GM21723 (cell line): ENCODE data around the gene ASB13.

Experiments used
- ATAC-seq: cut with Tn5 transposase; IDR thresholded peaks from one replicate; pipeline ENCODE4 v1.9.1; 2021; ENCODE audit warnings: mild to moderate bottlenecking, moderate library complexity; ENCODE audit not compliant: unreplicated experiment

ASB13 gene

DNA sequence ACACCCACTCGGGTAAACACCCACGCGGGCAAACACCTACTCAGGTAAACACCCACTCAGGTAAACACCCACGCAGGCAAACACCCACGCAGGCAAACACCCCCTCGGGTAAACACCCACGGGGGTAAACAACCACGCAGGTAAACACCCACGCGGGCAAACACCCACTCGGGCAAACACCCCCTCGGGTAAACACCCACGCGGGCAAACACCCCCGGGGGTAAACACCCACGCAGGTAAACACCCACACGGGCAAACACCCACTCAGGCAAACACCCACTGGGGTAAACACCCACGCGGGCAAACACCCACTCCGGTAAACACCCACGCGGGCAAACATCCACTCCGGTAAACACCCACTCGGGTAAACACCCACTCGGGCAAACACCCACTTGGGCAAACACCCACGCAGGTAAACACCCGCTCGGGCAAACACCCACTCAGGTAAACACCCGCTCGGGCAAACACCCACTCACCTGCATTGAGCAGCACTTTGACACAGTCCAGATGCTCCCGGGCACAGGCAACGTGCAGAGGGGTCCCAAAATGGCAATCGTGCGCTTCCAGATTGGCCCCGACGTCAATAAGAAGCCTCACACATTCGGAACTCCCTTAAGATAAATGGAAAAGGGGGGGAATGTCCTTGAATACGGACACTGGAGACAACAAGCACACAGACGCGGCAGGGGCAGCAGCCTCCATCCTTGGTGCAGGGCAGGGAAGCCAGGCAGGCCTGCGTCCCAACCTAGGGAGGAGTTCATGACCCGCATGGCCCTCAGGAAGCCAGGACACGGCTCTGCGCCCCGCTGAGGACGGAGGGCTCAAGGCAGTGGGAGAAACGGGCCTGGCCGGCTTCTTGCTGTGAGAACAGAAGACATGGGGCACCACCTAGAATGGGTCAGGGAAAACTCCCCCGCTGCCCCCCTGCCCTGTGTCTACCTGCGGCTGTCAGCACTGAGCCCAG lies 17.6 kb downstream of the ASB13 start:
- no peak for ATAC-seq

DNA sequence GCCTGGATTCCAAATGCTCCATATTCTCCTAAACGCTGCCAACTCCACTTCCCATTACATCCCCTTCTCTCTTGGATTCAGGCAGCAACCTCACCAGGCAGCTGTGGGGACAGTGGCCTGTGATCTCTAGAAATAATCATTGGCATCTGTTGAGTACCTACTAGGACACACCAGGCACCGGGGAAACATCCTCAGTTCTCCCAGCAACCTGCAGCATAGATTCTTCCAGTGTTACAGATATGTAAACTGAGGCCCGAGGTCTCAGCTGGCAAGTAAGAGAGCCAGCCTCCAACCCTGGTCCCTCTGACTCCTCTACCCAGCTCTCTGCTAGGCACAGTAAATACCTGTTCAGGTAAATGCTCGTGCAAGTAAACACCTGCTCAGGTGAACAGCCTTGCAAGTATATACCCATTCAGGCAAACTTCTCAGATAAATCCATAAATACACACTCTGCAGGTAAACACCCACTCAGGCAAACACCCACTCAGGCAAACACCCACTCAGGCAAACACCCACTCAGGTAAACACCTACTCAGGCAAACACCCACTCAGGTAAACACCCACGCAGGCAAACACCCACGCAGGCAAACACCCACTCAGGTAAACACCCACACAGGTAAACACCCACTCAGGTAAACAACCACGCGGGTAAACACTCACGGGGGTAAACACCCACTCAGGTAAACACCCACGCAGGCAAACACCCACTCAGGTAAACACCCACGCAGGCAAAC lies 18.7 kb downstream of the ASB13 start:
- no peak for ATAC-seq

- ATAC-seq: no peak
These were observed 20.3 kb downstream of the ASB13 start for GRCh38 chr10:5645944-5646617.

GRCh38 chr10:5645375-5645774 lies 21.0 kb downstream of the ASB13 start:
- no peak for ATAC-seq

DNA sequence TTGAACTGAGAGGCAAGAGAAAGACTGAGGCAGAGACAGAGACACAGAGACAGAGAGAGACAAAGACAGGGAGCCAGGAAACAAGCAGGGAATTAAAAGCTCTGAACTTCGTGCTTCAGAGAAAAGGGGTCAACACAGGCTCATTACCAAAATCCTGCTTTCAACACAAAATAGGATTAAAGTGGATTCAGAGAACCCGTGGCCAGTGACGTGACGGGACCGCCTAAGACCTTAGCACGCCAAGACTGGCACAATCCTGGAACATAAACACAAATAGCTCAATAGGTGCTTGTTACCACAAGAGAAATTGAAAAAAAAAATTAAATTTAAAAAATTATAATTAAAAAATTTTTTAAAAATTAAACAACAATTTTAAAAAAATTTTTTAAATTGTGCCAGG lies 21.5 kb downstream of the ASB13 start:
- ATAC-seq: no peak

- no peak for ATAC-seq
These were observed 22.9 kb downstream of the ASB13 start for GRCh38 chr10:5643346-5644067.

GRCh38 chr10:5641501-5641900 lies 24.9 kb downstream of the ASB13 start:
- ATAC-seq: no peak

GRCh38 chr10:5640501-5640900 lies 25.9 kb downstream of the ASB13 start:
- ATAC-seq: no peak

GRCh38 chr10:5640036-5640435 lies 26.4 kb downstream of the ASB13 start:
- no peak for ATAC-seq

GRCh38 chr10:5639066-5639465 lies 27.3 kb downstream of the ASB13 start:
- ATAC-seq: no peak

DNA sequence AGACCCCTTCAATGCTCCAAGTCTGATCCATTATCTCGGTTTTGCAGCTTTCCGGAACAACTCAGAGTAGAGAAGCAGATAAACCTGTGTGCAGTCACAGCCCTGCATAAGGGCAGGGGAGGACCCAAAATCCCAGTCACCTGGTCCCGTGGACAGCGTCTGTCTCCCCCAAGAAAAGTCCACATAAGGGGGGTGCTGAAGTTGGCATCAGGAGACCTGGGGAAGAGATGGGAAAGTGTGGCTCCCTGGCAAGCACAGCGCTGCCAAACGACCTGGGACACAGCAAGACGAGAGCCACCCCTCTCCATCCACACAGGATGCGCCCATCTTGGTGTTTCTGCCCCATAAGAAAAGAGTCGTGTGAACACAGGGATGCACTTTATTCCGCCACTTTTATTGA lies 27.9 kb downstream of the ASB13 start:
- ATAC-seq: no peak

GRCh38 chr10:5634918-5635317 lies 31.5 kb downstream of the ASB13 start:
- no peak for ATAC-seq

GRCh38 chr10:5633166-5633749 lies 33.1 kb downstream of the ASB13 start:
- no peak for ATAC-seq

DNA sequence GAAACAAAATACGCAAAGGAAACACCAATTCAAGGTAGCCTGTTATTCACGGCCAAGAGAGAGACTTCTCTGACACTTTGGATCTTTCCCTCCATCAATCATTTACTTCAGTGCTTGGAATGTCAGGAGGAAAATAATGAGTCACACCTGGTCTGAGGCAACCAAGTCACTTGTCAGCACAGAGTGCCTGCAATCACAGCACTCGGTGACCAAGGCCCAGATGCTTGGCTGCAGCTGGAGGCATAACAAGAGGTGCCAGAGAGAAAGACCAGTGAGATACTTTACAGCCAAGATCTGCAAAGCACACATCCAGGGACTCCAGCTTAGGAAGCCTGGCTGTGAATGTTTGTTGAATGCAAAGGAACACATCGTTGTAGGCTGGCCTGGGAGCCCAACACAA lies 33.9 kb downstream of the ASB13 start:
- ATAC-seq: no peak

GRCh38 chr10:5631936-5632335 lies 34.5 kb downstream of the ASB13 start:
- no peak for ATAC-seq

DNA sequence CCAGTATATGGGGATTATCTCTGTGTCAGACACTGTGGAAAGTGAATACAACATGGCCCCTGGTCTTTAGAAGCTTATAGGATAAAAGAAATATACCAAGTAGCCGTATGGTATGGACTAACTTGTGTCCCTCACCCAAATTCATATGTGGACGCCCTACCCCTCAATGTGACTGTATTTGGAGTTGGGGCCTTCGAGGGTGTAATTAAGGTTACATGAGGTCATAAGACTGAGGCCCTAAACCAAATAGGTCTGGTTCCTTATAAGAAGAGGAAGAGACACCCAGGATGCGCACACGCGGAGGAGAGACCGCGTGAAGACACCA lies 36.3 kb downstream of the ASB13 start:
- no peak for ATAC-seq

- ATAC-seq: peak; percentile 91
These were observed 36.9 kb downstream of the ASB13 start for GRCh38 chr10:5629303-5630111.

- no peak for ATAC-seq
These were observed 37.7 kb downstream of the ASB13 start for GRCh38 chr10:5628451-5629302.

DNA sequence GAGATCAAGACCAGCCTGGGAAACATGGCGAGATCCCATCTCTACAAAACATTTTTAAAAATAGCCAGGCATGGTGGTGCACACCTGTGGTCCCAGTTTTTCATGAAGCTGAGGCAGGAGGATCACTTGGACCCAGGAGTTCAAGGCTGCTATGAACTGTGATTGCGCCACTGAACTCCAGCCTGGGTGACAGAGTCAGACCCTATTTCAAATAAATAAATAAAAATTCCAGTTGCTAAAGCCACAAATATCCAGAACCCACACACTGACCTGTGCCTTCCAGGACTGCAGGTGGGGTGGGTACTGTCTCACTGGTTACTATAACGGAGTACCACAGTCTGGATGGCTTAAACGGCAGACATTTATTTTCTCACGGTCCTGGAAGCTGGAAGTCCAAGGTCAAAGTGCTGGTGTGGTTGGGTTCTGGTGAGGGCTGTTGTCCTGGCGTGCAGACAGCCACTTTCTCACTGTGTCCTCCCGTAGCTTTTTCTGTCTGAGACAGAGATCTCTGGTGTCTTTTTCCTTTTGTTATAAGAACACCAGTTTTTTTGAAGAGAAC lies 38.8 kb downstream of the ASB13 start:
- ATAC-seq: no peak
